Nephron (organoid): ENCODE data around the gene TJP3.

ENCODE experiments used
- H3K27ac Mint-ChIP-seq, 3 experiments: 2 replicates each; pipeline ENCODE4 v1.8.0; 2020; ENCODE audit warnings: mixed read lengths in 3 of 3, mild to moderate bottlenecking in 2 of 3, moderate library complexity in 1 of 3
- H3K27me3 Mint-ChIP-seq: 2 replicates; pipeline ENCODE4 v1.8.0; 2021; ENCODE audit warnings: low read depth, mild to moderate bottlenecking, moderate library complexity, mixed read lengths
- H3K36me3 Mint-ChIP-seq: 2 replicates; pipeline ENCODE4 v1.8.0; 2020; ENCODE audit warnings: low read depth, mixed read lengths
- H3K4me1 Mint-ChIP-seq: 2 replicates; pipeline ENCODE4 v1.8.0; 2020; ENCODE audit warnings: mixed read lengths
- H3K4me3 Mint-ChIP-seq, 3 experiments: 2 replicates each; pipeline ENCODE4 v1.8.0; 2020; ENCODE audit warnings: mild to moderate bottlenecking in 3 of 3, mixed read lengths in 3 of 3, moderate library complexity in 2 of 3
- H3K9me3 Mint-ChIP-seq: 2 replicates; pipeline ENCODE4 v1.8.0; 2020; ENCODE audit warnings: mixed read lengths
- TF ChIP-seq, protein P1 (sequence below), 3 experiments: fragments of 200-600 bp; sonication (generic); IDR thresholded peaks; one replicate each; pipeline ENCODE4 v1.5.0; 2021; ENCODE audit warnings: antibody characterized with exemption in 3 of 3; ENCODE audit not compliant: unreplicated experiment in 3 of 3

TJP3 gene

DNA sequence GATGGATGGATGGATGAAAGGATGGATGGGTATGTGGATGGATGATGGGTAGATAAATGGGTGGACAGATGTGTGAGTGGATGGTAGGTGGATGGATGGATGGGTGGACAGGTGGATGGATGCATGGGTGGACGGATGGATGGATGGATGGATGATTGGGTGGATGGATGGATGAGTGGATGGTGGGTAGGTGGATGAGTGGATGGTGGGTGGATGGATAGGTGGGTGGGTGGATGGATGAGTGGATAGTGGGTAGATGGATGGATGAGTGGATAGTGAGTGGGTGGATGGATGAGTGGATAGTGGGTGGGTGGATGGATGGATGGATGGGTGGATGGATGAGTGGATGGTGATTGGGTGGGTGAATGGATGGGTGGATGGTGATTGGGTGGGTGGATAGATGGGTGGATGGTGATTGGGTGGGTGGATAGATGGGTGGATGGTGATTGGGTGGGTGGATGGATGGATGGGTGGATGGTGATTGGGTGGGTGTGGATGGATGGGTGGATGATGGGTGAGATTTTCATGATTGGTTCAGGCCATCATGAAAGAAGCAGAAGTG lies 68.4 kb downstream of the TJP3 start:
- Mint-ChIP-seq H3K36me3 (no peaks in the 10 kb centered on the region), H3K27me3 (peaks cover 20% of the 10 kb centered on the region), H3K4me3 (no peak overlapping the region), H3K9me3 (peaks cover 8% of the 10 kb centered on the region), H3K4me1 (peaks cover 3% of the 10 kb centered on the region), H3K27ac (no peak overlapping the region)
- TF ChIP-seq, protein P1, sequence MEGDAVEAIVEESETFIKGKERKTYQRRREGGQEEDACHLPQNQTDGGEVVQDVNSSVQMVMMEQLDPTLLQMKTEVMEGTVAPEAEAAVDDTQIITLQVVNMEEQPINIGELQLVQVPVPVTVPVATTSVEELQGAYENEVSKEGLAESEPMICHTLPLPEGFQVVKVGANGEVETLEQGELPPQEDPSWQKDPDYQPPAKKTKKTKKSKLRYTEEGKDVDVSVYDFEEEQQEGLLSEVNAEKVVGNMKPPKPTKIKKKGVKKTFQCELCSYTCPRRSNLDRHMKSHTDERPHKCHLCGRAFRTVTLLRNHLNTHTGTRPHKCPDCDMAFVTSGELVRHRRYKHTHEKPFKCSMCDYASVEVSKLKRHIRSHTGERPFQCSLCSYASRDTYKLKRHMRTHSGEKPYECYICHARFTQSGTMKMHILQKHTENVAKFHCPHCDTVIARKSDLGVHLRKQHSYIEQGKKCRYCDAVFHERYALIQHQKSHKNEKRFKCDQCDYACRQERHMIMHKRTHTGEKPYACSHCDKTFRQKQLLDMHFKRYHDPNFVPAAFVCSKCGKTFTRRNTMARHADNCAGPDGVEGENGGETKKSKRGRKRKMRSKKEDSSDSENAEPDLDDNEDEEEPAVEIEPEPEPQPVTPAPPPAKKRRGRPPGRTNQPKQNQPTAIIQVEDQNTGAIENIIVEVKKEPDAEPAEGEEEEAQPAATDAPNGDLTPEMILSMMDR (IDR thresholded peaks at IDR 0.05; ENCODE audit: unreplicated experiment in 3 of 3) = no peak

DNA sequence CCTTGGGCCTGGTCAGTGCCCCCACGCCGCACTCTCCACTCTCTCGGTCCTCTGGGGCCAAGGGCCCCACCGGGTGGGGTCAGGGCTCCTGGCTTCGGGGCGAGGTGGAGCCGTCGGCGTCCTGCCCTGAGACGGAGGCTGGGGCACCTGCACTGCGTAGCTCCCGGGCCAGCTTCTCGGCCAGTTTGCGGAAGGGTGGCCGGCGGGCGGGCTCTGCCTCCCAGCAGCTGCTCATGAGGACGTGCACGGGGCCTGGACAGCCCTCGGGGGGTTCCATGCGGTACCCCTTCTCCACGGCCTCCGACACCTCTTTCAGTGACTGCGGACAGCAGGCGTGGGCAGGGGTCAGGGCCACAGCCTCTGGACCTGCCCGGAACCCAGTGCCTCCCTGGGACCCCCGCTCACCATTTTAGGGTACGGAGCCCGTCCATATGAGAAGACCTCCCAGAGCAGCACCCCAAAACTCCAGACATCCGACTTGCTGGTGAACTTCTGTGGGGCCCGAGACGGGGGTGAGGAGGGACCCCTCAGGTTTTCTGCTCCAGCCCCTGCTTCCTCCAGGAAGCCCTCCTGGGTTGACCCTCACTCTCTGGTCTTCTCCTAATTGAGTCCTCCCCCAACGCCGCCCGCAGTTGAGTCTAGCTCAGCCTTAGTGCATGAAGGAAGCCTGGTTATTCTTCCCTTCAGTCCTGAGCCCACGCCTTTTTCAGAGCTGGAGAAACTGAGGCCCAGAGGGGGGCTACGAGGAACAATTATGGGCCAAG lies 70.1 kb downstream of the TJP3 start:
- Mint-ChIP-seq H3K27ac (no peak overlapping the region), H3K36me3 (peaks cover 5% of the 10 kb centered on the region), H3K27me3 (peaks cover 25% of the 10 kb centered on the region), H3K9me3 (peaks cover 16% of the 10 kb centered on the region), H3K4me1 (no peaks in the 10 kb centered on the region), H3K4me3 (no peak overlapping the region)
- TF ChIP-seq, protein P1 (IDR thresholded peaks at IDR 0.05; ENCODE audit: unreplicated experiment in 3 of 3) = no peak

DNA sequence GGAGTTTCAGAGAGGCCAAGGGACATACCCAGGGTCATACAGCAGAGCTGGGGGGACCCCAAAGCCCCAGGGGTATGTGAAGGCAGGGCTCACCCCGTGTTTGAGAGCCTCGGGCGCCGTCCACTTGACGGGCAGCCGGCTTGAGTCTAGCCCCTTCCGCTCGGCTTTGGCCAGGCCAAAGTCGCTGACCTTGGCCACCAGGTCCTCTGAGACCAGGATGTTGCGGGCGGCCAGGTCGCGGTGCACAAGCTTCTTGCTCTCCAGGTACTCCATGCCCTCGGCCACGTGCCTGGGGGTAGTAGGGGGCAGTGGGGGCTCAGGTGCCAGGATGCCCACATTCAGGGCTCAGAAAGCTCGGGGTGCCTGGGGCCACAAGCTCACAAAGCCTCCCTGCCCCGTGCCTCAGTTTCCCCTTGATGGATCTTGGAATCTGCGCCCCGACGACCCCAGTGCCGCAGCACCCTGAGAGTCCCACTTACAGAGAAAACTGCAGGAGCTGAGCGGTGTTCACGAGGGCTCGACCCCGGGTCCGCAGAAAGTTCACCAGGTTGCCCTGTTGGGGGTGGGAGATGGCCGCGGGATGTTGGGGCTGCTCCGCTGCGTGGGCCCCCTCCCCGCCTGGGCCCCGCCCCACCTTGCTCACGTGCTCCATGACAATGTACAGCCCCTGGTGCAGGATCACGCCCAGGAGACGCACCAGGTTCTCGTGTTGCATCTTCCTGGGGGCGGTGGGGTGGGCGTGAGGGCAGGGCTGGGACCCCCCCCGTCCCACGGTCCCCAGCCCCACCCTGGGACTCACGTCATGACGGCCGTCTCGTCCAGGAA lies 70.9 kb downstream of the TJP3 start:
- Mint-ChIP-seq H3K4me1 (no peaks in the 10 kb centered on the region), H3K4me3 (no peak overlapping the region), H3K27ac (no peak overlapping the region), H3K9me3 (peaks cover 16% of the 10 kb centered on the region), H3K36me3 (peaks cover 5% of the 10 kb centered on the region), H3K27me3 (peaks cover 28% of the 10 kb centered on the region)
- TF ChIP-seq, protein P1 (IDR thresholded peaks at IDR 0.05; ENCODE audit: unreplicated experiment in 3 of 3) = no peak

DNA sequence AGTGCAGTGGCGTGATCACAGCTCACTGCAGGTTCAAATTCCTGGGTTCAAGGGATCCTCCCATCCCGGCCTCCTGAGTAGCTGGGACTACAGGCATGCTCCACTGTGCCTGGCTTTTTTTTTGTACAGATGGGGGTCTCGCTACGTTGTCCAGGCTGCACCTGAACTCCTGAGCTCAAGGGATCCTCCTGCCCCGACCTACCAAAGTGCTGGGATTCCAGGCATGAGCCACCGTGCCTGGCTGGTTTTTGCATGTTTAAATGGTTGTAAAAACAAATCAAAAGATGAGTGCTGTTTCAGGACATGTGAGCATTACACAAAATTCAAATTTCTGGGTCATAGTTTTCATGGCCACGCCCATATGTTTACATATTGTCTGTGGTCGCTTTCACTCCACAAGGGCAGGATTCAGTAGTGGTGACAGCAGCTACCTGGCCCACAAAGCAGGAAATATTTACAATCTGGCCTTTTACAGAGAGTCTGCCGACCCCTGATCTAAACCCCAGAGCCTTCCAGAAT lies 72.7 kb downstream of the TJP3 start:
- TF ChIP-seq, protein P1 (IDR thresholded peaks at IDR 0.05; ENCODE audit: unreplicated experiment in 3 of 3) = no peak
- peaks cover 16% of the 10 kb centered on the region for H3K9me3 Mint-ChIP-seq
- peaks cover 5% of the 10 kb centered on the region for H3K36me3 Mint-ChIP-seq
- H3K27ac Mint-ChIP-seq = no peak overlapping the region
- no peak overlapping the region for H3K4me3 Mint-ChIP-seq
- H3K4me1 Mint-ChIP-seq = no peaks in the 10 kb centered on the region
- H3K27me3 Mint-ChIP-seq = peaks cover 44% of the 10 kb centered on the region

DNA sequence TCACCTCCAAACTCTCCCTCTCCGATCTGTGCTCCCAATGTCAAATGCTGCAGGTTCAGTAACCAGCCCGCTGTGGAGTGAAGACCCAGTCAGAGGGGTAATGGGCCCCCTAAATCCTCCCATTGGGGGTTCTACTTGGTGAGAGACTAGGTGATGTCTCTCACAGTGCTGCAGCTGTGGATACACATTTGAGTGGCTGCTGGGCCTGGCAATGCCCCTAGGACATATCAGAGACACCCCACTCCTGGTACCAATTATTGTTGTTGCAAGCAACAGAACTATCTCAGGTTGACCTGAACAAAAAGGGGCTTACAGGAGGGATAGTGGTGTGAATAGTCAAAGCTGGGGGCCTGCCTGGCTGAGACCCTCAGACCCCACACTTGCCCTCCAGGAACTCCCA lies 73.4 kb downstream of the TJP3 start:
- no peak overlapping the region for H3K27ac Mint-ChIP-seq
- H3K4me3 Mint-ChIP-seq = no peak overlapping the region
- H3K9me3 Mint-ChIP-seq = peaks cover 16% of the 10 kb centered on the region
- TF ChIP-seq, protein P1 (IDR thresholded peaks at IDR 0.05; ENCODE audit: unreplicated experiment in 3 of 3) = no peak
- peaks cover 5% of the 10 kb centered on the region for H3K36me3 Mint-ChIP-seq
- peaks cover 43% of the 10 kb centered on the region for H3K27me3 Mint-ChIP-seq
- H3K4me1 Mint-ChIP-seq = no peaks in the 10 kb centered on the region
